ENCODE results near the gene KIFAP3.
"Not testable (repeated sequence)": the region's sequence is repeated elsewhere in the genome, so short reads cannot be mapped to it uniquely, and the experiment has no call there.

KIFAP3 gene

GRCh38 chr1:169886422-169886821, 188.1 kb downstream of the KIFAP3 start:
- DNase-seq = no peak

- no peak for DNase-seq
Measured at GRCh38 chr1:169885207-169885606, 189.3 kb downstream of the KIFAP3 start.

GRCh38 chr1:169884634-169885033, 189.9 kb downstream of the KIFAP3 start:
- no peak for DNase-seq

- DNase-seq = no peak
Measured at GRCh38 chr1:169882039-169882511, 192.4 kb downstream of the KIFAP3 start.

- DNase-seq = no peak
Measured at GRCh38 chr1:169879034-169879840, 195.3 kb downstream of the KIFAP3 start.

- DNase-seq = no peak
Measured at GRCh38 chr1:169878498-169878897, 196.0 kb downstream of the KIFAP3 start.

- DNase-seq = no peak
Measured at GRCh38 chr1:169877800-169878491, 196.5 kb downstream of the KIFAP3 start.

- no peak for DNase-seq
Measured at GRCh38 chr1:169874229-169874628, 200.3 kb downstream of the KIFAP3 start.

GRCh38 chr1:169873582-169874199, 200.8 kb downstream of the KIFAP3 start:
- DNase-seq = no peak

GRCh38 chr1:169872906-169873305, 201.6 kb downstream of the KIFAP3 start:
- DNase-seq = no peak

GRCh38 chr1:169871988-169872387, 202.5 kb downstream of the KIFAP3 start:
- DNase-seq = not testable (repeated sequence)
